HUDEP-2 (cell line): ENCODE measurements around the gene FUZ.

Source experiments
- DNase-seq, 76 experiments: peaks; one replicate each; lab custom pipeline; 2025; ENCODE audit not compliant: unreplicated experiment in 76 of 76; lab: John Stamatoyannopoulos, UW

The FUZ gene

DNA sequence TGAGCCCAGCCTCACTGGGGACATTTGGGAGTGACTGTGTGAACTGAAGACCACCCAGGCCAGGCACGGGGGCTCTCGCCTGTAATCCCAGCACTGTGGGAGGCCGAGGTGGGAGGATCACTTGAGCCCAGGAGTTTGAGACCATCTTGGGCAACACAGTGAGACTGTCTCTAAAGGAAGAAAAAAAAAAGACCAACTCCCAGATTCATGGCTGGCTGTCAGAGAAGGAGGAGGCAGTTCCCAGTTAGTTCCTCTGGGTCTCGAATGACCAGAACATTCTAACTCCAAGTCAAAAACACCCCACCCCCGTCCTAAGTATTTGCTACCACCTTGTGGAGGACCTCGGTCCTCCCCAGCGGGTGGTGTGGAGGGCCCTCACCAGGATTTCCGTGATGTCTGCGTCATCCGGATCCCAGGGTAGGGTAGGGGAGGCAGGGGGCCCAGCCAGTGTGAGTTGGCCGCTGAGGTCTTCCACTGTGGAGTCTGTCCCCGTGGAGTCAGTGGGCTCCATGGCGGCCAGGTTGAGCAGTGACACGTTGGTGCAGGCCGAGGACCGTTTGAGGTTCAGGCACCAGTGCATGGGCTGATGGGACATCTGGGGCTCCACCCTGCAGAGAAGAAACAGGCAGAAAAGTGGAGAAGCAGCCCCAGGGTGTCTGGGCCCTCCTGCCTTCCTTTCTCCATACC lies 51.3 kb downstream of the FUZ start:
- DNase-seq = no peak

GRCh38 chr19:49761249-49761624 lies 51.9 kb downstream of the FUZ start:
- no peak for DNase-seq

- peak in 21 of 76 experiments; percentile 3 to 64 (median 36) for DNase-seq
These were observed 54.8 kb downstream of the FUZ start for GRCh38 chr19:49758292-49758691.
